AG20443 (cell line): ENCODE results near the gene TRIM68.
A peak's percentile ranks its signal among the peaks of the same experiment; 100 is the strongest.

Experiments used
- DNase-seq: peaks from one replicate; pipeline ENCODE4 v3.0.0; 2012; ENCODE audit warnings: low spot score, mixed read lengths

The TRIM68 gene

GRCh38 chr11:4607781-4608666, at the start of gene TRIM68:
TRIM68 (minus strand) TSS chr11:4608231; CDS start chr11:4605504, 2,727 bp downstream.
- peak; percentile 99 for DNase-seq

DNA sequence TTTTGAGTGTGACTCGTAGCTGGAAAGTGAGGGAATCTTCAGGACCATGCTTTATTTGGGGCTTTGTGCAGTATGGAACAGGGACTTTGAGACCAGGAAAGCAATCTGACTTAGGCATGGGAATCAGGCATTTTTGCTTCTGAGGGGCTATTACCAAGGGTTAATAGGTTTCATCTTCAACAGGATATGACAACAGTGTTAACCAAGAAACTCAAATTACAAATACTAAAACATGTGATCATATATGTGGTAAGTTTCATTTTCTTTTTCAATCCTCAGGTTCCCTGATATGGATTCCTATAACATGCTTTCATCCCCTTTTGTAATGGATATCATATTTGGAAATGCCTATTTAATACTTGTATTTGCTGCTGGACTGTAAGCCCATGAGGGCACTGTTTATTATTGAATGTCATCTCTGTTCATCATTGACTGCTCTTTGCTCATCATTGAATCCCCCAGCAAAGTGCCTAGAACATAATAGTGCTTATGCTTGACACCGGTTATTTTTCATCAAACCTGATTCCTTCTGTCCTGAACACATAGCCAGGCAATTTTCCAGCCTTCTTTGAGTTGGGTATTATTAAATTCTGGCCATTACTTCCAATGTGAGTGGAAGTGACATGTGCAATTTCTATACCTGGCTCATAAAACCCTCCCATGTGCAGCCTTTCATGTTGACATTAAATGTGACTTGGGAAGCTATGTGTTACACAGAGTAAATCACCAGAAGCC, 46.8 kb upstream of the TRIM68 start:
- DNase-seq: no peak

DNA sequence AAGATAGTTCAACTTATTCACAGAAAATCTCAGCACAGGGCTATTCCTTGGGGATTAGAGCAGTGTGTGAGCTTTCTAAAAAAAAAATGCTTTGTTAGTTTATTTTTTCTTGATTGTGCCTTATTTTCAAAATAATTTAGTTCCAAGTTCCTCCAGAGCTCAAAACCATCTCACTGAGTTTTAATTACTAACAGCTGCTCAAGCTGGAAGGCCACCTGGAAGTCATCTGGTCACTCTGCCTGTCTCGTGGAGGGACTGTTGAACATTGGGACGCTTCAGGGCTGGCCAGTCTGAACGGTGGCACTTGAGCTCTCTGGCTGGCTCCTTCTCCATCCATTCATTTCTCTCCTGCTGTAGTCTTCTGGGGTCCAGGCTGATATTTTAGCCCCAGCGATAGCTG, 39.7 kb upstream of the TRIM68 start:
- no peak for DNase-seq

DNA sequence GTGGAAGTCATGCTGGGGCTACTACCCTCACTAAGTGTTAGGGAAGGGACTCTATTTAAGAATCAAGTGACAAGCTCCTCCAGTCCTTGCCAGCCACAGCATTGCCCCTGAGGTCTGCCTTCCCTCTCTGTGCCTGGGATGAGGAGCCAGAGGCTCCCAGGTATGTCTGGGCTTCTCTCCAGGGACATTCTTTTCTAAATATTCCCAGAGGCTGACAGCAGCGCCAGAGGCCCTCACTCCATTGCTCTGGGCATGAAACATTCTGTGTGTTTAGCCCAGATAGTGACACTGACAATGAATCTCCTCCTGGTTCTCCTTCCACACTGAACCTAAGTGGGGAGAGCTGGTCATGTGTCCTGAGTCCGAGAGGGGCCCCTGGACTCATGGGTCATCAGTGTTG, 37.9 kb upstream of the TRIM68 start:
- no peak for DNase-seq

GRCh38 chr11:4644233-4644632, 36.2 kb upstream of the TRIM68 start:
- DNase-seq: no peak

- no peak for DNase-seq
Measured at GRCh38 chr11:4643682-4644081, 35.7 kb upstream of the TRIM68 start, which contains the start of gene OR51E1. OR51E1 (plus strand) TSS chr11:4643982; CDS start chr11:4652527, 8,545 bp downstream.

DNA sequence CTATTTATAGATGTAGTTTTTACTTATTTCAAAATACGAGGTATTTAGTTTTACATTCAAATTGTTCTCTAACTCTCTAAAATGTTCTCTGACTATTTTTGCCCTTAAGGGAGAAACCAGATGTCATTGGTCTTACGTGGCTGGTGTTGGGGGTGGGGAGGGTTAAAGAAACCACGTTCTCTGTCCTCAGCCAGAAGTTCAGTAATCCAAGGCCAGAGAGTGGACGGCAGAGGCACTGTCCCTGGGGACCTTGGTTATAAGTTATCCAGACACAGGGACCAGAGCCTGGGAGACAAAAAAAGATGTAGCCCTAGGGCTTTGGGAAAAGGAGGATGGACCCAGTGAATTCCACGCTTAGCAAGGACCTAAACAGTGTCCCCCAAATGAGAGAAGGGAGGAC, 35.0 kb upstream of the TRIM68 start:
- no peak for DNase-seq

GRCh38 chr11:4642043-4642442, 34.0 kb upstream of the TRIM68 start:
- no peak for DNase-seq

DNA sequence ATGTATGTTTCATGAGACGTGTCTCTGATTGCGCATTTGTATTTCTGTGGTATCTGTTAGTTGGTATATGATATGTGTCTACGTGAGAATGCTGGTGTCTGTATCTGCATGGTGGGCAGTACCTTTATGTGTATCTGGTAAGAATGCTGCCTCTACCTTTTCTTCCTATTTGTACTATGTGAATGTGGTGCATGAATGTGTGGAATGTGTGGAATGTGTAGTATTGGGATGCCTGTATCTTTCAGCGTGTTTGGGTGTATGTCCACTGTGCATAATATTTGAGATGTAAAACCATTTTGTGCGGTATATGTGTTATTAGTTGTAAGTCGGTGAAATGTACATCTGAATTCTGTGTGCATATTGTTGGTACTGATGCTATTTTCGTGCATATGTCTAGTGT, 33.5 kb upstream of the TRIM68 start:
- DNase-seq: no peak

DNA sequence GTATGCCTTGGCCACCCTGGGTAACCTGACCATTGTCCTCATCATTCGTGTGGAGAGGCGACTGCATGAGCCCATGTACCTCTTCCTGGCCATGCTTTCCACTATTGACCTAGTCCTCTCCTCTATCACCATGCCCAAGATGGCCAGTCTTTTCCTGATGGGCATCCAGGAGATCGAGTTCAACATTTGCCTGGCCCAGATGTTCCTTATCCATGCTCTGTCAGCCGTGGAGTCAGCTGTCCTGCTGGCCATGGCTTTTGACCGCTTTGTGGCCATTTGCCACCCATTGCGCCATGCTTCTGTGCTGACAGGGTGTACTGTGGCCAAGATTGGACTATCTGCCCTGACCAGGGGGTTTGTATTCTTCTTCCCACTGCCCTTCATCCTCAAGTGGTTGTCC, 31.9 kb upstream of the TRIM68 start:
- DNase-seq: no peak

DNA sequence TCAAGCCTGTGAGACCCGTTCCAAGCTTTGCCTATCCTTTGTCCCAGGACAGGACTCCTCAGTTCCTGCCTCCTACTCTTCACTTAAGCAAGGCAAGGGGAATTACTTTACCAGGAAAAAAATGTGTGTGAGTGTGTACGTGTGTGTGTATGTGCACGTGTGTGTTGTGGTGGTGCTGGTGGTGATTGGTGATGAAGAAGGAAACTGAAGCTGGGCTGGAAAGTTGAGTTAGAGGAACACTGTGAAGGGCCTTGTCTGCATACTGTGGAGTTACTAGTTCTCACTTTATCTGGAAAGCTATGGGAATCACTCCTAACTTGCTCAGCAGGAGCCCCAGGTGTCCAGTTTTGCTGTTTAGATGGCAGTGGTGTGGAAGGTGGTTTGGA, 29.6 kb upstream of the TRIM68 start:
- DNase-seq: no peak

- peak; percentile 91 for DNase-seq
Measured at GRCh38 chr11:4636962-4637661, 29.1 kb upstream of the TRIM68 start, which contains the start of gene OR51D1. OR51D1 (plus strand) TSS chr11:4637477; CDS start chr11:4639791, 2,314 bp downstream.

DNA sequence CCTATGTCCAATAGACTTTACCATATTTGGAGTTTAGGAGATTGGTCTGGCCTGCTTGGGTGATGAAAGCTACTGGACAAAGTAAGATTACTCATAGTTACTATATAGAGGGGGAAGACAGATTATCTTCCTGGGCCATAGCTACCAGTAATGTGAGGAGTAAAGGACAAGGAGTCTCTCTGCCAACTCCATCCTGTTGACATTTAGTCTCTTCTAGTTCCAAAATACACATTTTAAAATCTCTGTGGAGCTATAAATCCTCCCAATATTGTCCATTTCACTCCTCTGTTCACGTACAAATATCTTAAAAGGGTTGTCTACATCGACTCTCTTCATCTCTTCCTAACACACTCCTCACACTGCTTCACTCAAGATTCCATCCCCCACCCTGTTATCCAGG, 28.1 kb upstream of the TRIM68 start:
- DNase-seq: no peak

DNA sequence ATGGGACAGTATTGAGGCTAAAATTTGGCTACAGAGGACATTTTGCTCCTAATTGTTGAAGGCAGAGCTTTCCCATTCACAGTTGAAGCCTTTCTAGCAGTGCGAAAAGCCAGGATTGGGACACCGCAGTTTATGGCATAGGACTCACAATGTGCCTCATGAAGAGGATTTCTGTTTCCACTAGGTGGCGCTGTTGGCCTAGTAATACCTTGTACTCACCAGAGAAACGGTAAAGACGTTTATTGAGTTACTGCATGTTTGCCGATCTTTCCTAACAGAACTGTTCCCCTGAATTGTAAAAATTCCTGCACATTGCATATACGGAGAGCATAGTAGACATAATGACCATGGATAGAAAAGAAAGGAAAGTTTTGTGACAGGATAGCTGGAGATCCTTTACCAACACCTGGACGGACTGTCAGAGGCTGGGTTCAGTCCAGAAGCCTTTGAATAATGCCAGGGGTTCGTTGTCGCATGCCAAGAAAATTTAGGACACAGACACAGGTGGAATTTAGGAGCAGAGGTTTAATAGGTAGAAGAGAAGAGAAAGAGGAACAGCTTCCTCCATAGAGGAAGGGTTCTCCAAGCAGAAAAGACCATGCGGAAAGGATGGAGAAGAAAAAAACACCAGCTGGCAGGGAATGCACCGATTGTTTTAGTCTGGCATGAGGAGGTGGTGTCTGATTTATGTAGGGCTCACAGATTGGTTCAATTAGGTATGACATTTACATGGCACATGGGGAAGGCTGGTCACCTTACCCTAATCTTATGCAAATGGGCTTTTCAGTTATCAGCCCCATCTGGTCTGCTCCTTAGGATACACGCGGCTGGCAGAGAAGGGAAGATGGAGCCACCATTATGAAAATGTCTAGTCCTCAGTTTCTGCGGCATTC, 18.4 kb upstream of the TRIM68 start:
- no peak for DNase-seq

DNA sequence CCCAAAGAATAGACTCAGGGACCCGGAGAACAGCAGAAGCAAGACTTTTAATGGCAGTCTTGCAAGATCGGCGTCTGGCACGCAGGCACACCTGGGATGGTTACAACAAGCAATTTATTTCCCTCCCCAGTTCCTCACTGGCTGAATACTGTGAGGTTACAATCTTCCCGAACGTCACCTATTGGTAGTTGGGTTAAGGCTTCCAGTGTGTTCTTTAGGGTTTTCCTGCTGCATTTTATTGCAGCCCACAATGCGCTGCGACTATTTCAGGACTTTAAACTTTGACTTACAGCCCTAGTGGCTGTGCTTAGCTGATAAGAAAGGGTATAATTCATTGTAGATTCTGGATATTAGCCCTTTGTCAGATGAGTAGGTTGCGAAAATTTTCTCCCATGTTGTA, 11.5 kb upstream of the TRIM68 start:
- DNase-seq: no peak

DNA sequence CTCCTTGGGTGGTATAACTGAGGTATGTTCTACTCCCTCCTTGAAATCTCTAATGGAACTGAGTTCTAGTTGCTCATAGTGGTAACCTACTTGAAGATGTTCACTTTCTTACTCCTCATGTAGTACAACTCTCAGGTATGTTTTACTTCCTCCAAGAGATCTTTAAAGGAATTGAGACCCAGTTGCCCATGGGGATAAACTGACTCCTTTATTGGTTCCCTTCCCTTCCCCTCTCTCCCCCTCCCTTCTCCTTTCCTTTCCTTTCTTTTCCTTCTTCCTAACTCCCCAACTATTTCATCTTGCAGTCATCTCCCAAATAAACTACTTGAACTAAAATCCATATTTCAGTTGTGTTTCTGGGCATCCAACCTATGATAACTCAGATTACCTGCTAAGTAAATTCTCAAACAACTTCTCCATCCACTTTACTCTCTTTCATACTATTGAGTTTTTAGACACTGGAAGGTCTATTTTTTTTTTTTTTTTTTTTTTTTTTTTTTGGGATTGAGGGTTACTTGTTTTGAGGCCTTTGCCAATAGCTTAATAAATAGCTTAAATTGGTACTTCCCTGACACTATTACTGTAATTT, 7.9 kb upstream of the TRIM68 start:
- DNase-seq: no peak

DNA sequence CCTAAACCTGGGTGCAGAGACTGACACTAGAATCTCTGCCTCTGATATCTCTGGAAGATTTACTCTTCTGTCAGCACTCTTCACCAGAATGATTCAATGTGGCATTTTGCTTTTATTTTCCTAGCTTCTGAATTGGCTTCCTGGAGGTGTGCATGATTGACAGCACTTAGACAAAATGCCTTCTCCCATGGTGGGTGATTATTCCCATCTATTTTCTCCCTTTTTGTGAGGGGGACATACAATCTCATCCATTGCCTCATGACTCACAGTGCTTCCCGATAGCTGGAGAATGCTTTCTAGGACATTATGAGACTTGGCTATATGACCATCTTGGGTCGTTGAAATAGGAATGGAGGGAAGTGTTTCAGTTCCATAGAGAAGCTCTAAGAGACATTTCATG, 4.0 kb upstream of the TRIM68 start:
- no peak for DNase-seq

- peak; percentile 19 for DNase-seq
Measured at GRCh38 chr11:4610258-4610935, 2.4 kb upstream of the TRIM68 start.

DNA sequence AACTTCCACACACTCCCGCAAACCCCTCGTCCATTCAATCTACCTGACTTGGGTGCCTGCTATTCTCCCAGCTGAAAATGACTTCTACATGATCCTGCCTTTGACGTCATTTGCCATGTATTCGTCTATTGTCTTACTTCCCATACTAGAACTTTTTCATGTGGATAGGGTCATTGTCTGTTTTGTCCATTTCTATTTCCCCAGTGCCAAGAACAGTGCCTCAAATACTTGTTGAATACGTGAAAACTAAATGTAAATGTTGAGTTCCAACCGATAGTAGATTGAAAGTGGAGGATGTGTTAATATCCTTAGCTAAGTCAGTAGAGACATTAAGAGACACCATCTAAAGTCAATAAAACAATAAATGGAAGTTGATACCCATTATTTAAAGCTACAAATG, 935 bp downstream of the TRIM68 start:
- no peak for DNase-seq

DNA sequence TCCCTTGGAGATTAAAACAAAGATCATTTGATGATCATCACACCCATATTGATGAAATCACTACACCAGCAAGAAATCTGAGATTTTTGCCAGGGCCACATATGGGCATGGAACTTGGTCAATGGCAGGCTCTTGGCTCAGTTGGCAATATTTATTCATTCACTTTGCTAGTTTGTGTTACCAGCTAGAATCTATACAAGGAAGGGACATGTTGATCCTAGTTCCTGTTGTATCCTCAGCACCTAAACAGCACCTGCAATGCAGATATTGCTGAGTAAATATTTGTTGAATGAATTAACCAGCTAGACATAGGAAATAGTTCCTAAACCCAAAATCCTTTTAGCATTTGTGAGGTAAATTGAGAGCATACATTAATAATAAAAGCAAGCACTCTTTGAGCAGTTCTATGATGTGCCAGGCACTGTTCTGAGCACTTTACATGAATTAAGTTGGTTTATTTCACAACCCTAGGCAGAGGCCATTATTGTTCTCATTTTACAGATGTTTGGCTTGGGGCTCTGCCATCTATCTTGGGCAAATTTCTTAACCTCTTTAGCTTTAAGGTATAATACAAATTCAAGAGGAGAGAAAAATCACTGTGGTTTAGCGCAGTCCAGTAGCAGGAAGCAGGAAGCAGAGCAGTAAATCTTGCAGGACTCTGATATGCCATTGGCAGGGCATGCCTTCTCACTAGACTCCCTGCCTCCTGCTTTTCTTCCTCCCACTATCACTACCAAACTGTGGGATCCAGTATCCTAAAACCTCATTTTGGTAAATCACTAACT, 1.6 kb downstream of the TRIM68 start:
- no peak for DNase-seq
